GM18517 (cell line): Measurements from ENCODE around the gene POLD1.
"Not testable (repeated sequence)": the region's sequence is repeated elsewhere in the genome, so short reads cannot be mapped to it uniquely, and the experiment has no call there.

Experiments
- ATAC-seq: cut with Tn5 transposase; IDR thresholded peaks from one replicate; pipeline ENCODE4 v1.9.1; 2021; ENCODE audit warnings: mild to moderate bottlenecking, moderate library complexity; ENCODE audit not compliant: unreplicated experiment

Gene POLD1

DNA sequence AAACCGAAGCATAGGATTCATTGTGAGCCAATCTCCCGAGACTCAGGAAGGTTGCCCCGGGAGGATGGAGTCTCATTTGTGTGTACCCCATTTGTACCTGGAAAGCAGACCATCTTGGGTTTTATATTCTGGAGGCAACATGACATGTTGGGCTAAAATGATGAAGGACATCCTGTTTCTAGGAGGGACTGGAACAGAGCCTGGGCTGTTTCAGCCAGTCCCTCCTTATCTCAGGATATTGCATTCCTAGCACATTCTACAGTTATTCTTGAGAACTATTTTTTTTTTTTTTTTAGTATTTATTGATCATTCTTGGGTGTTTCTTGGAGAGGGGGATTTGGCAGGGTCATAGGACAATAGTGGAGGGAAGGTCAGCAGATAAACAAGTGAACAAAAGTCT, 6.1 kb downstream of the POLD1 start:
- not testable (repeated sequence) for ATAC-seq

- not testable (repeated sequence) for ATAC-seq
These were observed 6.8 kb downstream of the POLD1 start for GRCh38 chr19:50390952-50391351.

DNA sequence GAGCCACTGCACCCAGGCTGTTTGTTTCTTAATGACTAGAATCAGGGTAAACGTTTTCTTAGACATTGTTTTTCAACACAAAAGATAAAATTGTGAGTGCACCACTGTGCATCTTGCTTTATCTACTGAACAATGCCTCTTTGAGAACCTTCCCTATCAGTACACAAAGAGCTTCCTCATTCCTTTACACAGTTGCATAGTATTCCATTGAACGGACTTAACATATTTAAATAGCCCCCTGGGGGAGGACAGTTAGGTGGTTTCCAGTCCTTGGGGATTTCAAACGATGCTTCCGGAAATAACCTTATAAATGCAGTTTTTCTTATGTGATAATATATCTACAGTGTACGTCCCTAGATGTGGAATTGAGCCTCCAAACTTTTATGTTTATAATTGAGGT, 8.6 kb downstream of the POLD1 start:
- no peak for ATAC-seq

- ATAC-seq = no peak
These were observed 9.4 kb downstream of the POLD1 start for GRCh38 chr19:50393589-50393988.

GRCh38 chr19:50394017-50394416, 9.9 kb downstream of the POLD1 start:
- no peak for ATAC-seq

DNA sequence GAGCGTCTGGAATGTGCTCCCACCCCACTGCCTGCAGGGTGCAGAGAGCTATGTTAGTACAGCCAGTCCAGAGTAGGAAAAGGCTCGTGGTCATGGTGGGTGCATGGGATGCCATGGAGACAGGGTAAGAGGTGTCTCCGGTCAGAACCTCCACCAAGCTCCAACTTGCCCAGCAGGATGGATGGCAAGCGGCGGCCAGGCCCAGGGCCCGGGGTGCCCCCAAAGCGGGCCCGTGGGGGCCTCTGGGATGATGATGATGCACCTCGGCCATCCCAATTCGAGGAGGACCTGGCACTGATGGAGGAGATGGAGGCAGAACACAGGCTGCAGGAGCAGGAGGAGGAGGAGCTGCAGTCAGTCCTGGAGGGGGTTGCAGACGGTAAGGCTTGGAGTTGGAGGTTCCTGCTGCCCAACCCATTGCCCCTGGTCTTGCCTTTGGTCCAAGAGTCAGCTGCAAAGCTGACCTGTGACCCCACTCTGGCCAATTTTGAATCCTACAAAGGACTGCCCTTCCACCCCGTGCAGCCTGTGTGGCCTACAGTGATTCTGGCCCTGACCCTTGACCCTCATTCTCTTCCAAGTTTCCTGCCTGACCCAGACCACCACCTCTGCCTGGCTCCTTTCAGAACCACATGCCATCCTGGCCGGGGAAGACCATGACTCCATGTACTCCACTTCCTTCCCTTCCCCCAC, 14.7 kb downstream of the POLD1 start:
- ATAC-seq = no peak

DNA sequence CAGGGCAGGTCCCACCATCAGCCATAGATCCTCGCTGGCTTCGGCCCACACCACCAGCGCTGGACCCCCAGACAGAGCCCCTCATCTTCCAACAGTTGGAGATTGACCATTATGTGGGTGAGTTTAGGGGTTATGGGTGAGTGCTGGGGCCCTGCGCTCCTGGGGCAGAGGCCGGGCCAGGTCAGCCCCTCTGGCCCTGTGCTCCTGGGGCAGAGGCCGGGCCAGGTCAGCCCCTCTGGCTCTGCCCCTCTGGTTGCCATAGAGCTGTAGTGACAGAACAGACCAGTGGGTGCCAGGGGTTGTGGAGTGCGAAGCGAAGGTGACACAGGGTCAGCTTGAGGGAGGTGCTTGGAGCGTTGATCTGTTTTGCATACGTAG, 15.2 kb downstream of the POLD1 start:
- ATAC-seq = no peak

DNA sequence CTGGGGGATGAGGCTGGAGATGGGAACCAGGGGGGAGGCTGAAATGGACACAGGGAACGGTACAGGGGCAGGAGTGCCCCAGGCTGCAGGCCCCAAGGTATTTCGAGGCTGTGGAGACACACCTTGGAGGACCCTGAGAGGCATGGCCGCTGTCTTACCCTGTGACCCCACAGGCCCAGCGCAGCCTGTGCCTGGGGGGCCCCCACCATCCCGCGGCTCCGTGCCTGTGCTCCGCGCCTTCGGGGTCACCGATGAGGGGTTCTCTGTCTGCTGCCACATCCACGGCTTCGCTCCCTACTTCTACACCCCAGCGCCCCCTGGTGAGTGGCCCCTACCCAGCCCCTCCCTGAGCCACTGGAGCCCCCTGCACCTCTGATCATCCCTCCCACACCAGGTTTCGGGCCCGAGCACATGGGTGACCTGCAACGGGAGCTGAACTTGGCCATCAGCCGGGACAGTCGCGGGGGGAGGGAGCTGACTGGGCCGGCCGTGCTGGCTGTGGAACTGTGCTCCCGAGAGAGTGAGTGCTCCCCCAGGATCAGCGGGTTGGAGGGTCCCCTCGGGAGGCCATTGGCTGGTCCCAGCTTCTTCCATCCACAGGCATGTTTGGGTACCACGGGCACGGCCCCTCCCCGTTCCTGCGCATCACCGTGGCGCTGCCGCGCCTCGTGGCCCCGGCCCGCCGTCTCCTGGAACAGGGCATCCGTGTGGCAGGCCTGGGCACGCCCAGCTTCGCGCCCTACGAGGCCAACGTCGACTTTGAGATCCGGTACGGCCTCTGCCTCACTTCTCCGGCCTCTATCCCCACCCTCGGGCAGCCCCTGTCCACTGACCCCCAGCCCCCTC, 17.7 kb downstream of the POLD1 start:
- ATAC-seq = no peak

GRCh38 chr19:50402544-50403301, 18.6 kb downstream of the POLD1 start:
- ATAC-seq = no peak

- ATAC-seq = no peak
These were observed 22.1 kb downstream of the POLD1 start for GRCh38 chr19:50406156-50406820.

DNA sequence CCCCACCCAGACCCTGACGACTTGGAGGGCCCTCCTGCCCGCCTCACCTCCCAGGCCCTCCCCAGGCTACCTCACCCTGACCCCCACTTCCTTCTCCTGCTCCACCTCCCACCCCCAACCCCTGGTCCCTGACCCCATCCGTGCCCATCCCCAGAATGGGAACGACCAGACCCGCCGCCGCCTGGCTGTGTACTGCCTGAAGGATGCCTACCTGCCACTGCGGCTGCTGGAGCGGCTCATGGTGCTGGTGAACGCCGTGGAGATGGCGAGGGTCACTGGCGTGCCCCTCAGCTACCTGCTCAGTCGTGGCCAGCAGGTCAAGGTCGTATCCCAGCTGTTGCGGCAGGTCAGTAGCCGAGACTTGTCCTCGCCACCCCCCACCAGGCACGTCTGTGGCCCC, 22.7 kb downstream of the POLD1 start:
- no peak for ATAC-seq

- no peak for ATAC-seq
These were observed 25.2 kb downstream of the POLD1 start for GRCh38 chr19:50409347-50409746.

GRCh38 chr19:50410109-50410508, 26.0 kb downstream of the POLD1 start:
- no peak for ATAC-seq

DNA sequence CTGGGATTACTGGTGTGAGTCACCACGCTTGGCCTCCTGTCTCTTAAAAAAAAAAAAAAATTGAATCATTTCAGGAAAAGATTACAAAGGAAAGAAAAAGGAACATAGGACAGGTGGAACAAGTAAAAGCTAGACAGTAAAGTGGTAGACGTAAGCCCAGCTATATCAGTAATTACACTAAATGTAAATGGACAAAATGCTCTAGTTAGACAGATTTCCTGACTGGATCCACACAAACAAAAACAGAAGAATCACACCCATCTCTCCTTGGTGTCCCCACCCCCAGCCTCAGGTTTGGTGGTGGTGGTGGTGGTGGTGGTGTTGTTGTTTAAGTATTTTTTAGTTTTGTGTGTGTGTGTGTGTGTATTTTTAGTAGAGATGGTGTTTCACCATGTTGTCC, 28.3 kb downstream of the POLD1 start:
- no peak for ATAC-seq

GRCh38 chr19:50413096-50413495, 28.9 kb downstream of the POLD1 start:
- ATAC-seq = no peak

- no peak for ATAC-seq
These were observed 29.4 kb downstream of the POLD1 start for GRCh38 chr19:50413531-50413930.

DNA sequence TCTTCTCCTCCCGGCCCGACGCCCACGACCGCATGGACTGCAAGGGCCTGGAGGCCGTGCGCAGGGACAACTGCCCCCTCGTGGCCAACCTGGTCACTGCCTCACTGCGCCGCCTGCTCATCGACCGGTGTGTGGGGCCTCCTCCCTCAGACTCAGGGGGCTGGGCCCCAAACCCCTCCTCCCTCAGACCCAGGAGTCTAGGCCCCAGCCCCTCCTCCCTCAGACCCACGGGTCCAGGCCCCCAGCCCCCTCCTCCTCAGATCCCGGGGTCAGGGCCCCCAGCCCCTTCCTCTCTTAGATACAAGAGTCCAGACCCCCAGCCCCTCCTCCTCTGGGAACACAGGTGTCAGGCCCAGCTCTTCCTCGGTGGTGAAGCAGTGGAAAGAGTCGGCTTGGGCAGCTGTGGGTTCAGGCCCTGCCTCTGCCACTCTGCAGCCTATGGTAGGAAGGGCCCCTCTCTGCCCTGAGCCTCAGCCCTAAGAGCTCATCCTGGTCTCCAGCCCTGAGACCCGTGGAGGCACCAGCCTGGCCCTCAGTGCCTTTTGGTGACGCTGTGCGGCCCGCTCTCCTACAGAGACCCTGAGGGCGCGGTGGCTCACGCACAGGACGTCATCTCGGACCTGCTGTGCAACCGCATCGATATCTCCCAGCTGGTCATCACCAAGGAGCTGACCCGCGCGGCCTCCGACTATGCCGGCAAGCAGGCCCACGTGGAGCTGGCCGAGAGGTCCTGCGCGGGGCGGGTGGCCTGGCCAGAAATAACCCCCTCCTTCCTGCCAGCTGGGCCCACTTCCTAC, 30.9 kb downstream of the POLD1 start:
- no peak for ATAC-seq

GRCh38 chr19:50415661-50416033, 31.5 kb downstream of the POLD1 start:
- no peak for ATAC-seq

GRCh38 chr19:50416034-50416977, 32.2 kb downstream of the POLD1 start:
- ATAC-seq = no peak
